ENCODE measurements around the gene CGB2.
A peak's percentile ranks its signal among the peaks of the same experiment; 100 is the strongest.
"Not testable (repeated sequence)": the region's sequence is repeated elsewhere in the genome, so short reads cannot be mapped to it uniquely, and the experiment has no call there.

The CGB2 gene

DNA sequence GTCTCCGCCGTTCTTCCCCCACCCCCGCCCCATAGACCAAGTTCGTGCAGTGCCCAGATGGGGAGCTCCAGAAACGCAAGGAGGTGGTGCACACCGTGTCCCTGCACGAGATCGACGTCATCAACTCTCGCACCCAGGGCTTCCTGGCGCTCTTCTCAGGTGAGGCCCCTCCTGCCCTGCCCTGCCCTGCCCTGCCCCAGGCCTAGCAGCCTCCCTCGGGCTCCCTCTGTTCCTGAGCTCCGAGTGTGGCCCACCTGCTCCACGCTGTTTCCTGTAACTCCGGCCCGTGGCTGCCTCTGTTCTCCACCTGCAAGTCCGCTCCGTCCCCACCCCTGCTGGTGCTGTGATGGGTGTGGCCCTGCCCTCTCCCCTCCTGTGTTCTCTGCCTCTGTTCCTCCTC lies 21.2 kb upstream of the CGB2 start:
- no peak for DNase-seq (ENCODE audit: low read depth in 2 of 2)

DNA sequence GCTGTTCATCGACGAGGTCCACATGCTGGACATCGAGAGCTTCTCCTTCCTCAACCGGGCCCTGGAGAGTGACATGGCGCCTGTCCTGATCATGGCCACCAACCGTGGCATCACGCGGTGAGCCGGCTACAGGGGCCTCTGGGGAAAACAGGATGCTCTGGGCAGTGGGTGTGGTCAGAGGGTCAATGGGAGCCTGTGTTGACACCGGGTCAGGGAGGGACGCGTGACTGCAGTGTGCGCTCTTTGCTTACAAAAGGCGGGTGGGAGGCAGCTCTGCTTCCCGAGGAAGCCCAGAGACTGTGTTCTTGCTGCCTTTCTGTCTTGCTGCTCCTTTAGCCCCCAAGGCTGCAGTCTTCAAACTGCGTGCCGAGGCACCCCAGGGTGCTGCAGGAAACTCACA lies 20.5 kb upstream of the CGB2 start:
- no peak for DNase-seq (ENCODE audit: low read depth in 2 of 2)

DNA sequence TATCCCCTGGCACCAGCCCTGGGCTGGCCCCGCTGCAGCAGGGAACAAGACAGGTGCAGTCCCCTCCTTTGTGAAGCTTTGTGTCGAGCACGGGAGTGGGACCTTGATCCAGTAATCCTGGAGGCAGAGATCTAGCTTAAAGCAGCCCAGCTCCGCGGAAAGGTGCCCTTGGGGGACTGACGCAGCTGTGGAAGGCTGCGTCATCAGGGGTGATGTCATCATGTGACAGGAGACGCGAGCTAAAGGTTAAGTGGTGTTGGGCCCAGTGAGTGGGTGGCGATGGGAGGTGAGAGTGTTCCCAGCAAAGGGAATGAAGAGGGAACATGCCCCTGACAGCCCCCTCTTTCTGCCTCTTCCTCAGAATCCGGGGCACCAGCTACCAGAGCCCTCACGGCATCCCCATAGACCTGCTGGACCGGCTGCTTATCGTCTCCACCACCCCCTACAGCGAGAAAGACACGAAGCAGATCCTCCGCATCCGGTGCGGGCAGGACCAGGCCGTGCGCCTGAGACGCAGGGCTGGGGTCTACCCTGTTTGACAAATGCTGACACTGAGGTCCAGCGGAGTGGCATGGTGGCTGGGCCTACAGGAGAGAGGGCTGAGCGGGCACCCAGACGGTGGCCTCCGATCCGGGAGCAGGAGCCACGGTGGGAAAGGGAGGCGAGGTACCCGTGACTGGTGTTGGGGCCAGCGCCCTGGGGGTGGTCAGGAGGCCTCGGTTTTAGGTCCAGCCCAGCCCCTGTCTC lies 17.4 kb upstream of the CGB2 start:
- DNase-seq (ENCODE audit: low read depth in 2 of 2): no peak

DNA sequence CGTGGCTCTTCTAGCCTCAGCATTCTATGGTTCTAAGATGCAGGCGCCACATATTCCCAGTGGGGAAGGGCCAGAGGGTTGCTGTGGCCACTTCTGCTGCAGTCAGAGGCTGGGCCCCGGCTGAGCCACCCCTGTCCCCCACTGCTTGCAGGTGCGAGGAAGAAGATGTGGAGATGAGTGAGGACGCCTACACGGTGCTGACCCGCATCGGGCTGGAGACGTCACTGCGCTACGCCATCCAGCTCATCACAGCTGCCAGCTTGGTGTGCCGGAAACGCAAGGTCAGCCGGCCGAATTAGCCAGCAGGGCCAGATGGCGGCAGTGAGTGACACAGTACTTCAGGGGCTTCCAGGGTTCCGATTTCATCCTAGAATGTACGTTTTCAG lies 16.8 kb upstream of the CGB2 start:
- DNase-seq (ENCODE audit: low read depth in 2 of 2): no peak

DNA sequence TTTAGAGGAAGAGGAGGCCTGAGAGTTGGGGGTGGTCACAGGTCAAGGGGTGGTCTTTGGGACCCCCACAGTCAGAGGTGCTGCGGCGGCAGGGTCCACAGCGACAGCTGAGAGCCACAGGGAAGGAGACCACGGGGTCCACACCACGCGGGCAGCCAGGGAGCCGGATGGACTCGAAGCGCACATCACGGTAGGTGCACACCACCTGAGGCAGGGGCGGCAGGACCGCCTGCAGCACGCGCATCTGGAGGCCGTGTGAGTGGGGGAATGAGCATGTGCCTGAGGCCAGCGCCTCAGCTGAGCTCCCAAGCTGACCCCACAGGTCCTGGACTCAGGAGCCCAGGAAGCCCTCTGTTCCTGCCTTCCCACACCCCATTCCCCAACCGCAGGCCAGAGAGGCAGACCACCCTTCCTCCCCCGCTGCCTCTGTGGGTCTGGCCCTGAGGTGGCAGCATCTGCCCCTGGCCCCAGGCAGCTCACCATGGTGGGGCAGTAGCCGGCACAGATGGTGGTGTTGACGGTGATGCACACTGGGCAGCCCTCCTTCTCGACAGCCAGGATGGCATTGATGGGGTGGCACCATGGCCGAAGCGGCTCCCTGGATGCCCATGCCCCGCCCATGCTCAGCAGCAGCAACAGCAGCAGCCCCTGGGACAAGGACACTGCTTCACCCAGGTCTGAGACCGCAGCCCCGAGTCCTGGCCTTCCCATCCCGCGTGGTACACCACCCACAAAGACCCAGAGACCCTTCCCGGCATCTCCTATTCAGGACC lies 15.4 kb upstream of the CGB2 start:
- DNase-seq (ENCODE audit: low read depth in 2 of 2): no peak

DNA sequence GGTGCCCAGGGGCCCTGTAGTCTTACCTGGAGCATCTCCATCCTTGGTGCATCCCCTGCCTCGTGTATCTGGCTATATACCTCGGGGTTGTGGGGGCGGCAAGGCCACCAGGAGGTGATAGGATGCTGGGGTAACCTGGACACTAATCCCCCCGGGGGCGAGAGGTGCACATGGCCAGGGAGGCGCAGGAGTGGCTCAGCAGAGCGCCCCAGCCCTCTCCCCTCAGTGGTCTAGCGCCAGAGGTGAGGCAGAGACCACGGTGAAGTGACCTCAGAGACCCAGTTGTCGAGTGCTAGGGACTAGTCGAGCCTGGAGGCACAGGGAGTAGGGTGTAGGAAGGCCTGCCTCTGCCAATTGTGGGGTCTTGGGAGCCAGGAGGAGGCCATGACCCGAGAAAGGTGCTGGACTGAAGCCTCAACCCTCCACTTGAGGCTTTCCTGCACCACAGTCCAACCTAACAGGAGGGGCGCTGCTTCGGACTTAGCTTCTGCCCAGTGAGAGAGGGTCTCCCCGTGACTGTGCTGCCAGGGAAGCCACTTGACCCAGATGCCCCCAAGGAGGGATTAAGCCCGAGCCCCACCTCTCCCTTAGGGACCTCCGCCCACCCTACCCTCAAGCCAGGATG lies 14.5 kb upstream of the CGB2 start, which contains the start of gene LHB:
Gene LHB, minus strand, starts transcription at position 51 of the 625 bp plus-strand sequence. Its CDS starts 10 bp downstream, at position 41.
- no peak for DNase-seq (ENCODE audit: low read depth in 2 of 2)

DNA sequence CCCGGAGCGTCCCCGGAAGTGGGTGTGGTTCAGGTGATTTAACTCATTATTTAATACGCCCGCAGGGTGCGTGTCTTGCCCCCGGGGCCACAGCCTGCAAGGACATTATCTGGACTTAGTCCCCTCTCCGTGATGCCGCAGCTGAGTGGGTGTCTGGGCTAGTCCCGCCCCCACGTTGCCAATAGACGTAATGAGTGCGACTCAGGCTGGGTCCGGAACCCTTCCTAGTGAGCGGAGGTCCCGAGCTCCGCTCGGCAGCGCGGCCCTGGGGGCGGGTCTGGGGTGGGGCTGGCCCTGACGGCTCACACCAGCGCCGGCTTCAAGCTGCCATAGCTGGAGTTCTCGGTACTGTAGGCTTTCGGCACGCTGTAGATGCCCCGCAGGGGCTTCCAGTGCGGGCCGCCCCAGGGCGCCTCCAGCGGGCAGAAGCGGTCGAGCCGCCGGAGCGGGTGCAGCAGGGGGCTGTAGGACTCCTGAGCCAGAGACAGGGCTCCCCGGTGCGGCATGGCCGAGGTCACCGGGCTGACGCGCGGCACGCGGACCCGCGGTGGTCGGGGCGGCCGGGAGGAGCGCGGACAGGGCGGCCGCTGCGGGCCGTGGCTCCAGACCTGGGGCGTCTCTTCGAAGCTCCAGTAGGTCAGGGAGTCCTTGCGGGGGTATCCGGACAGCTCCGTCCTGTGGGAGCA lies 13.9 kb upstream of the CGB2 start:
- peak; percentile 33 to 38 for DNase-seq (ENCODE audit: low read depth in 2 of 2)

GRCh38 chr19:49018388-49019241 lies 13.1 kb upstream of the CGB2 start:
- not testable (repeated sequence) for DNase-seq (ENCODE audit: low read depth in 2 of 2)

DNA sequence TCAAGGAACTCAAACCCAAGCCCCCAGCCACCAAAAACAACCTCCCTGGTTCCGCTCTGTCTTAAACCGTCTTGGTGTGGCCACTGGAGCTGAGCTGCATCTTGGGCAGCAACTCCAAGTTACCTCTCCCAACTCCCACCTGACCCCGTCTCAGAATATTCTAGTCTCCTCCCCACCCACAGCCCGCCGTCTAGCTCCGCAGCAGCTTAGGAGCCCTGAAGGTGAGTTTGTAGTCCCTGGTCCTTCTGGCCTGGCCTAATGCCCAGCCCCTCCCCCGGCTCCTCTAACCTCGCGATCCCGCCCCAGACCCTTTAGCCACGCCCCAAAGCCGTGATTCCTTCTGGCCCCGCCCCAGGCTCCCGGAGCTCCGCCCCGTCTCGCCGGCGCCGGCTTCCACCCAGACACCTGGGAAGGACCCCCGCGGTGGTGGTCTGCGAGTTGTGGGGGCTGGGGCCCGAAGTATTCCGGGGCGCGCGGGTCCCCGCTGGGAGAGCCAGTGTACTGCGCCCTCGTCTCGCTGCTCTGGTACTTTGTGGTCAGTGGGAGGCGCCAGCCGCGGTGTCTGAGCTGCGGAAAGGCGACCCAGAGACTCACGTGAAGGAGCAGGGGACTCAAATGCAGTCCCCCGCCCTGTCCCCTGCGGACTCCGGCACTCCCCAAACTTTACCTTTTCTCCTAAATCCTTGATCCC lies 12.3 kb upstream of the CGB2 start:
- peak in 1 of 2 donors; percentile 48 for DNase-seq (ENCODE audit: low read depth in 2 of 2)

DNA sequence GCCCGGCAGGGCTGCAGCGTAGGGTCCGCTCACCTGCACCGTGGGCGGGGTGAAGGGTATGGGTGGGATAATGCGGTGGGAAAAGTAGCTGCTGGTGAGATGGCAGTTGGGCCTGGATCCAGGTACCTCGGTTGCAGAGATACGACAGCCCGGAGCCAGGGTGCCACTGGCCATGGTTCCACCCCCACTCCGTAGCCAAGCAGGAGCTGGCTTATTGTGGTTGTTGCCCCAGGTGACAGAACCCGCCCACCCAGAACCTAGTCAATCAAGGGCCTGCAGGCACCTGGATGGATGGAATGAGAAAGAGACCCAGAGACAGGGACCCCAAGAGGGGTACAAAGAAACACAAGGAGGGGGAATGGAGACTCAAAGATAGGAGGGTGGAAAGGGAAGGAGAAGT lies 11.3 kb upstream of the CGB2 start:
- no peak for DNase-seq (ENCODE audit: low read depth in 2 of 2)

DNA sequence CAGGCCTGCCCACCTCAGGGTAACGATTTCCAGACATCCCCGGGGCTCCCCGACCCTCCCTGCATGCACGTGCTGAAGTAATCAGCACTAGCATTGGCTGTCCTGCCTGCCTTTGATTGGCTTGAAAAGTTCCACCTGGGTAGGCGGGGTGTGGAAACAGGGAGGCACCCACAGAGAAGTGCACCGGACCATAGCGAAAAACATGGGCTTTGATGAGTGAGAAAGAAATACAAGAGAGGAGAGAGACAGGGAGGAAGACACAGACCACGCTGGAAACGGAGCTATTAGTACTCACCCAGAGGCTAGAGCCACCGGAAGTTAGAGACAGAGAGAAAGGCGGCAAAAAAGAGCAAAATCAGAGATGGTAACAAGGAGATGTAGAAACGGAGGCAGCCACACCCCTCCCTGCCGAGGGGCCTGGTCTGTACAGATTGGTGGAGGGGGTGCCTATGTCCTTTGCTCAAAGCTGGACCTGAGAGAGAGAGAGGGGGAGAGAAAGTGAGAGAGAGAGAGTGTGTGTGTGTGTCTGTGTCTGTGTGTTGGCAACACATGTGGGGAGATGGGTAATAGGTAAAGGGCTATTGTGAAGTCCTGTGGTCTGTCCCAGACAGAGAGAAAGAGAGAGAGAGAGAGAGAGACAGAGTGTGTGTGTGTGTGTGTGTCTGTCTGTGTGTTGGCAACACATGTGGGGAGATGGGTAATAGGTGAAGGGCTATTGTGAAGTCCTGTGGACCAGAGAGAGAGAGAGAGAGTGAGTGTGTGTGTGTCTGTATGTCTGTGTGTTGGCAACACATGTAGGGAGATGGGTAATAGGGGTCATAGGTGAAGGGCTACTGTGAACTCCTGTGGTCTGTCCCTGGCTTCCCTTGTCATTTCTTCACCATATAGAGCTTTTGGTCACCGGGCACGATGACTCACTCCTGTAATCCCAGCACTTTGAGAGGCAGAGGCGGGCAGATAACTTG lies 10.5 kb upstream of the CGB2 start:
- DNase-seq (ENCODE audit: low read depth in 2 of 2): no peak

GRCh38 chr19:49022116-49022515 lies 9.6 kb upstream of the CGB2 start:
- DNase-seq (ENCODE audit: low read depth in 2 of 2): no peak

DNA sequence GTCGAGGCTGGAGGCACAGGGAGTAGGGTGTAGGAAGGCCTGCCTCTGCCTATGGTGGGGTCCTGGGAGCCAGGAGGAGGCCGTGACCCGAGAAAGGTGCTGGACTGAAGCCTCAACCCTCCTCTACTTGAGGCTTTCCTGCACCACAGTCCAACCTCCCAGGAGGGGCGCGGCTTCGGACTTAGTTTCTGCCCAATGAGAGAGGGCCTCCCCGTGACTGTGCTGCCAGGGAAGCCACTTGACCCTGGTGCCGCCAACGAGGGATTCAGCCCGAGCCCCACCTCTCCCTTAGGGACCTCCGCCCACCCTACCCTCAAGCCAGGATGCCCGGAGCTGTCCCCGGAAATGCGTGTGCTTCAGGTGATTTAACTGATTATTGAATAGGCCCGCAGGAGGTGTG lies 7.5 kb upstream of the CGB2 start, which contains the start of gene CGB3:
Gene CGB3, minus strand, starts transcription at position 101 of the 400 bp plus-strand sequence. CDS start 362 bp downstream, outside the sequence.
- not testable (repeated sequence) for DNase-seq (ENCODE audit: low read depth in 2 of 2)

- not testable (repeated sequence) for DNase-seq (ENCODE audit: low read depth in 2 of 2)
Measured at GRCh38 chr19:49025088-49025487, 6.6 kb upstream of the CGB2 start.

GRCh38 chr19:49025599-49025998 lies 6.1 kb upstream of the CGB2 start:
- not testable (repeated sequence) for DNase-seq (ENCODE audit: low read depth in 2 of 2)

DNA sequence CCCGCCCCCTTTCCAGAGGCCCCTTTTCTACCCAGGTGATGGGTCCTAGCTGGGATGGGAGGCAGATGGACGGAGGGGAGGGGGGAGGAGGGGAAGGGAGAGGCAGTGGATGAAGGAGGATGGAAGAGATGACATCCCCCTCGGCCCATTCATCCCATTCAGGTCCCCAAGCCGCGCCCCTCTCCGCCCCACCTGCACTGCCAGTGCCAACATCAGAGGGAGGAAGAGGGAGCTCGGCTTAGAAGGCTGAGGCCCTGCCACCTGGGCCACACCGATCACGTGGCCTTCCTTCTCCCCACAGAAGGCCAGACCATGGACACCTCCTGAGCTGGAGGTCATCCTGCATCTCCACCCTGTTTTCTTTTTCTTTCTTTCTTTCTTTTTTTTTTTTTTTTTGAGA lies 3.0 kb upstream of the CGB2 start:
- DNase-seq (ENCODE audit: low read depth in 2 of 2): not testable (repeated sequence)

- not testable (repeated sequence) for DNase-seq (ENCODE audit: low read depth in 2 of 2)
Measured at GRCh38 chr19:49029749-49030148, 1.9 kb upstream of the CGB2 start.

DNA sequence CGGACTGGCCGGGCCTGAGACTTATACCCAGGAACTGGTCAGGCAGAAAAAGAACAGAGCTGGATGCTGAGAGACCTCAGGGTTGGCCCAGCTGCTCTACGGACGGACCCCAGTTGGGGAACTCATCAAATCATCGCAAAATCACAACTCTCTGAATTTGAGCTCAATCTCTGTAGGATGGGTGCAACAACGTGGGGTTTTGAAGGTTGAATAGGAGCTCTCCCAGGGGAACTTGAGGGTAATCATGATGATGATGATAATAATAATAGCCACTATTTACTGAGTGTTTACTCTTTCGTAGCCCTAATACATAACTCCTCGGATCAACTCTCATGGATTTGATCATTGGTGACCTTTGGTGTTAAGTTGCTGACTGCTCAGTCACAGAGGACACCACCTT lies 1.4 kb upstream of the CGB2 start:
- not testable (repeated sequence) for DNase-seq (ENCODE audit: low read depth in 2 of 2)

GRCh38 chr19:49036815-49037214 lies 5.1 kb downstream of the CGB2 start, which contains the start of gene CGB1:
CGB1 (minus strand) TSS chr19:49036895; CDS start chr19:49036711, 184 bp downstream.
- not testable (repeated sequence) for DNase-seq (ENCODE audit: low read depth in 2 of 2)
